HG02981 (cell line): ENCODE data around the gene BSDC1.
A peak's percentile ranks its signal among the peaks of the same experiment; 100 is the strongest.

ENCODE experiments used
- ATAC-seq: cut with Tn5 transposase; IDR thresholded peaks from one replicate; pipeline ENCODE4 v1.9.1; 2021; ENCODE audit warnings: mild to moderate bottlenecking, moderate library complexity; ENCODE audit not compliant: unreplicated experiment

BSDC1 gene

DNA sequence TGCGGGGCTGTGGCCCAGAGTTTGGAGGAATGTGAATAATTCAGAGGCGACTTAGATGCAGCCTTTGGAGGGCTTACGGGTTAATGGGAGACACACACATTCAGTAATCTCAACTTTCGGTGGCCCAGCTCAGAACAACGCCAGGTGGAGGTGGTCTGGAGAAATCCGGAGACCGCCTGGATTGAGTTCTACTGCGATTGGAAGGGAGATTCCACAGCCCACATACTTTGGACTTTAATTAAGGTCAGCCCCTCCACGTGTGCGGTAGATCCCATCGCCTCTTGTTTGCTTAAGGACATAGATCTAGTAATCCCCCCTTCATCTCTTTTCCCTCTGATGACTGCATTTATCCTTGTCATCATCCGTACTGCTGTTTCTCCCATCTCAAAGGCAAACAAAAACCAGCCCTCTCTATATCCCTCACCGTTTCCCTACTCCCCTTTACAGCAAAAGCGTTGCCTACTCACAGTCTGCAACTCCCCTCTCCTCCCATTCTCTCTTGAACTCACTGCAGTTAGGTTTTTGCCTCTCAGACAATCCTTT lies 720 bp upstream of the BSDC1 start:
- ATAC-seq: no peak

DNA sequence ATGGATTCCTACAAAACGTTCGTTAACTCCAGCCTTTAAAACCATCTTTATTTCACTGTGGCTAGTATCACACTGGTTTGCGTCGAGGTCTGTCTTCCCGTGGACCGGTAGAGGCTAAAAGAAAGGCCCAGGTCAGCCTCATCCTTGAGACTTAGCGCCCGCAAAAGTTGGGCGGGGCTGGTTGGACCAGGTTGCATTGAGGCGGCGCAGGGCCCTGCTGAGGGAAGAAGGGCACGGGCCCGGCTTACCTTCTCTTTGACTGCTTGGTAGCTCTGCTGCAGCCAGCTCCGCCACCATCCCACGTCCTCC lies 455 bp downstream of the BSDC1 start:
- ATAC-seq: peak; percentile 5

DNA sequence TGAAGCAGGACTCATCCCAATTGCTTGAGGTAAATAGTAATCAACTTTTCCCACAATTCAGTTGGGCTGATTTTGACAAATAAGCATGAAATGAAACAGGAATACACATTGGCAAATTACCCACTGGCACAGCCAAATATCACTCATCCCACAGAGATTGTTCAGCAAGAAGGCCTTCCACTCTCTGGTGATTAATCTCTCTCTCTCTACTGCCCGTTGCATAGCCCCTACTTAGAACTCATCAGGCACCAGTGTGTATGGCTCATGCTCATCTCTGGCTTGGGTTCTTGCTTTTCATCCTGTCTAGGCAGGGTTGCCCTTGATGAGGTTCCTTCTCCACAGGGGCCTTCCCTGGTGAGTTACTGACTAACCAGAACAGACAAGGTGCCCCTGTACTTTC lies 1.1 kb downstream of the BSDC1 start:
- ATAC-seq: no peak

DNA sequence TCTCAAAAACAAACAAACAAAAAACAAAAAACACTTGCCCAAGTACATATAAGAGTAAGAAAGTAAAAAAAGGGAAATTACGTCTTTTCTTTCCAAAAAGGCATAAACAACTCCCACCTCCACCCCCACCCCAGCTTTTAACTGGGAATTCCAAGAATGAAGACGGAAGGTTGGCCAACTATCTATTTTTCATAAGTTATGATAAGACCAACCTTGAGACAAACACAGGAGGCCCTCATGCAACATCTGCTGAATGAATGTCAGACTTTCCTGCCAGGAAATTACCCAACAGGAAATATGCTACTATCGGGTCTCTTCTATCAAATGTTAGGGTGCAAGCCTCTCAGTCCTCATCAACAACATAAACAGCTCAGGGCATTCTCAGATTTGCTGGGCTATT lies 1.9 kb downstream of the BSDC1 start:
- ATAC-seq: no peak

DNA sequence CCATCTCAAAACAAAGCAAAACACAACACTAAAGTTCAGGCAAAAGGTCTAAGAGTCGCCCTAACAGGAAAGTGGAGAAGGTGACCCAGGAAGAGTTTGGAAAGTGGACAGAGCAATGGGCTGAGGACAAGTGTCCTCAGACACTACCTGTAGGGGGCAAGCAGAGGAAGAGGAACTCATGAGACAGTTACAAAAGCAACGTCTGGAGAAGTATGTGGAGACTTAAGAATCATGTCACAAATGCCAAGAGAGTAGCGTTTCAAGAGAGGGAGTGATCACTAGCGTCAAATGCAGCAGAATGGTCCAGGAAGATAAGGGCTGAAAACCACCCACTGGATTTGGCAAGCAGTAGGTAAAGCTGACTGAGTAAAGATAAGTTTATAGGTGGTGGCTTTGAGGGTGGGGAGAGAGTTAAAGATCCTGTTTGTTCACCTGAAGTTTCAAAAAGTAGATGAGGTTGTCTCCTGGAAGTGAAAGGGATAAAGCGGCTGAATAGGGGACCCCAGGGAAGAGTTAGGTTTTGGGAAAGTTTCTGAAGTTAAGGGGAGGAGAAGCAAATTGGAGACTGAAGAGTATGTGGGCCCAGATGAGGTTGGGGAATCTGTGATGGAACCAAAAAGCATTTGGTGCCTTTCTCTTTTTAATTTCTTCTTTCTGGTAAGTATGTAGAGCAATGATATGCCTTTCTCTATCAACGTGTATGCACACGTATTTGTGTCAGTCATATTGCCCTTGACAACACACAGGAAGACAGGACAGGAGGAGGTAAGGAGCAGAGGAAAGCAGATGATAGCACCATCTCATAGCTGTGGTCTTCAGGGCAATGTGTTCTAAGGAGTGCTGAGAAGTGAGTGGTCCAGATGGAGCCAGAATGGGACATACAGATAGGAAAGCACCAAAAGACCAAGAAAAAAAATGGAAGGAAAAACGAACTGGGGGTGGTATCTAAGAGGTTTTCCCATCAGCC lies 3.1 kb downstream of the BSDC1 start:
- no peak for ATAC-seq

DNA sequence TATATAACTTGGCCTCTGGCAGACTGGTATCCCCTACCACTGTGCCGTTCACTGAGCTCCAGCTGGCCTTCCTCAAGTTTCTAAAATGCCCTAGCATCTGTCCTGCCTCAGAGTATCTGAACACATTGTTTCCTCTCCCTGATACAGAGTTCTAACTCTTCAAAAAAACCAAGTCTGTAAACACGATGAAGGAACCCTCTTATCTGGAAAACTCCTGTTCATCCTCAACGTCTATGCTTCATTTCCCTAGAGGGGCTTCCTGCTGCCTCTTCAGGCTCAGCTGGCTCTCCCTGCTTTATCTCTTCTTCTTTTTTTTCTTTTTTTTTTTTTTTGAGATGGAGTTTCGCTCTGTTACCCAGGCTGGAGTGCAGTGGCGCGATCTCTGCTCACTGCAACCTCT lies 5.6 kb downstream of the BSDC1 start:
- ATAC-seq: no peak

DNA sequence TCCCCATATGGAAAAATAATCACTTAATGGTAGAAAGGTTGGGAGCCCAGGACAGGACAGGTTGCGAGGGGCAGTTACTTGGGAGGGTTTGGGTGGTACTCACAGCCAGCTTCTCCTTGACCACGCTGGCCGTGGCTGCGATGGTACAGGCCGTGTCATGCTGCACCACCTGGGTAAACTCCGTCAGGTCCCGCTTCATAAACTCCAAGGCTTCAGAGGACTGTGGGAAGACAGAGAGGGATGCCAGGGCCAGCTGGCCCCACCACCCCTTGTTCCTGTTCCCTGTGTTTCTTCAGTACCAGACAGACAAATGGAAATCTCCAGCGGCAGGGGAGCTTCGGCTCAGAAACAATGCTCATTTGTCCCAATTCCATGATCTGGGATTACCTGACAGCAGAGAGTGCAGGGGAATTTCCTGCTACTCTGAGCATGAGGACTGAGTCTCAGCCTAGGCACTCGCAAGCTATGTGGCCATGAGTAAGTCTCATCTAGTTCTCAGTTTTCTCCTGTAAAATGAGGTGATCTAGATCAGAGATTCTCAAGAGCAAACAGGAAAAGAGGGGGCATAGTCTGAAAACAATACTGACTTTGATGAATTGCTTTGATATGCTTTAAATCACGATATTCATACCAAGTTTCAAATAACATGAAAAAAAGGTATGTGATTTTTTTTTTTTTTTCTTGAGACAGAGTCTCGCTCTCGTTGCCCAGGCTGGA lies 7.4 kb downstream of the BSDC1 start:
- no peak for ATAC-seq

DNA sequence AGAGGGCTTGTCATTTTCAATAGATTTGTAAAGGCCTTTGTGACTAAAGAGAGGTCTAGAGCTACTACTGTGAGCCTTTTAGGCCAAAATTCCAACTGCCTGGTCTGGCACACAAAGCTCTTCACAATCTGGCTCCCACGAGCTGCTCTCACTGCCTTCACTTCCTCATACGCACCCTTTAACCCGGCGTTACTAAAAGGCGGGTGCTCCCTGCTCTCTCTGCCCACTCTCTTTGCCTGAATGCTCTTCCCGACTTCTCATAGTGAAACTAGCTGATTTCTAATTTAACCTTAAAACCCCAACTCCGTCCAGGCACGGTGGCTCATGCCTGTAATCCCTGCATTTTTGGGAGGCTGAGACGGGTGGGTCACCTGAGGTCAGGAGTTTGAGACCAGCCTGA lies 14.2 kb downstream of the BSDC1 start:
- no peak for ATAC-seq

DNA sequence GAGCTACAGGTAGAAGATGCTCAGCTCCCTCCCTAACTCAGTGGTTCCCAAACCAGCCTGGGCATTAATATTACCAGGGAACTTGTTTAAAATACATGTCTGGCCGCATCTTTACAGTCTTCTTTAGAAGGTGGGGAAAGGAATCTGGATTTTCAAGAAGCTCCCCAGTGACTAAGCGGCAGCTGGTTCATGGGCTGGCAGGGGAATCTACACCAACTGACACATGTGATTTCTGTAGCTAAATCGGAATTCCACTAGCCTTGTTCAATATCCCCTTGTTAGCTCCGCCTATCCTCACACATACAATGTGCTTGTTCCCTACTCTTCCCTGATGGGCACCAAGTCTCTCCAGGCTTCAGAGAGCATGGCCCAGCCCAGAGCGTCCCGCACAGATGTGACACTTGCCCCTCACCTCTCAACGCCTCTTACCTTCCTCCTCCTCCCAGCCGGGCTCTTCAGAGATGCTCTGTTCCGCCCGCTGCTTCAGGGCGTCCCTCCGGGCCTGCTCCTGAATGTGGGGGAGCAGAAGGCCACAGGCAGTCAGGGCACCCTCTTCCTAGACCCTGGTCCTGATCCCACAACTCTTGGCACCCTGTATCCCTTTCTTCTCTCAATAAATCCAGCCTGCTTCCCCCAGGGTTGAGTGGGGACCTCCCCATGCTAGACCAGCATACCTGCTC lies 16.6 kb downstream of the BSDC1 start:
- no peak for ATAC-seq

DNA sequence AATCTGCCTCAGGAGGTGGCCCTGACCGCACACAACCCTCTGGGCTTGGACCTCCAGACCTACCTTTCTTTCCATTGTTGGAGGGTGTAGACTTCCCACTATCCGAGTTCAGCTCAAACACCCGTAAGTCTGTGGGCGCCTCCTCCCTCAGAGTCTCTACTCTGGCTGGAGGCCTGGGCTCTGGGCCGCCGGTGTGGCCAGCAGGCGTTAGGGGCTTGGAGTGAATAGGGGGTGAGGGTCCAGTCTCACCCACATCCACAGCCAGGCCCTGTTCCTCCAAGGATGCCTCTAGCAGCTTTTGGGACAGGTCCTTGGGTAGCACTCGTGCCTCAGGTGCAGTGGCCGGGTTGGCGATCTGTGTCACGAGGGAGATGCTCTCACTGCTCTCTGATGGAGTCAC lies 18.0 kb downstream of the BSDC1 start:
- ATAC-seq: no peak

DNA sequence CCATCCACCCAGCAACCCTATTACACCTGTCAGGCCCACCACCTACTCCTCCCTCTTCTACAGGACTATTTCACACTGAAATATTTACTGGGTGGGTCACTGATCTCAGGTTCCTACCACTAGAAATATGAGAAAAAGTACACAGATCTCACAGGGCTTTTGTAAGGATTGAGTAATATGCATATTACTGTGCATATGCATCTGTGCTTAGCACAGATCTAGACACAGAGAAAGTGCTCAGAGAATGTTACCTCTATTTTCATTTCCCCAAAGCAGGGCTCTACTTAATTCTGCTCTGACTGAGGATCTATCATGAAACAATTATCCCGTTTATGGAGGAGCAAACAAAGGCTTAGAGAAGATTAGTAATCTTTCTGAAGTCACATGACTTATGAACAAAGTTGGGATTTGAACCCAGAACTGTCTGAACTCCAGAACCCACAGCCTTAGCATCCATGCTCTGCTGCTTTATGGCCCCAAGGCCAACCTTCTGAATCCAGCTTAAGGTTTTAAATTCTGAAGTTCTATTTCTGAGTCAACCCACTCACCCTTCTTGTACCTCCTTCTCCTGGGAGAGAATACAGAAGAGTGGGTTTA lies 20.1 kb downstream of the BSDC1 start:
- ATAC-seq: no peak

DNA sequence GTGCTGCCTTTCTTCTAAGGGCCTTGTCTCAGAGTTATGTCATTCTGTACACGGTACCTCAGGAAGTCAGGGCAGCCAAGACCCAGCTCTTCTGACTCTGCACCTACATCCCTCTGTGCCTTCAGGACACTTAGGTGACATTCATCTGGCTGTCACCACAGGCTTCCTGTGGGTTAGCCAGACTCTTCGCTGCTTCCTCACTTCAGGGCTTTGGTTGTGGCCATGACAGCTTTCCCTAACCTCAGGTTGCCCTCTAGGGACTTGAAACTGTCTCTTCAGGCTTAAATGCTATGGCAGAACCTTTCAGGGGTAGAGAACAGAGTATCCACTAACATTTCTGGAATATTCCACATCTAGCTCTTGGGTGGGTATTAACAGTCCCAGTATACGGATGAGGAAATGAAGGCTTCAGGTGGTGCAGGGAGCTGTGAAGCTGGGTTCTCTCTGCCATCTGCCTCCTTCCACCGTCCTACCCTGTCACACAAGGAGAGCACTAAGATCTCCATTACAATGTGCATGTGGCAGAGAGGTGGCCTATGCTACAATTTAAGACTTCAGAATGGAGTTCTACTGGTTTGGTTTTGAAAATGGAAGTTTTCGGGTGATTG lies 22.0 kb downstream of the BSDC1 start:
- ATAC-seq: no peak

DNA sequence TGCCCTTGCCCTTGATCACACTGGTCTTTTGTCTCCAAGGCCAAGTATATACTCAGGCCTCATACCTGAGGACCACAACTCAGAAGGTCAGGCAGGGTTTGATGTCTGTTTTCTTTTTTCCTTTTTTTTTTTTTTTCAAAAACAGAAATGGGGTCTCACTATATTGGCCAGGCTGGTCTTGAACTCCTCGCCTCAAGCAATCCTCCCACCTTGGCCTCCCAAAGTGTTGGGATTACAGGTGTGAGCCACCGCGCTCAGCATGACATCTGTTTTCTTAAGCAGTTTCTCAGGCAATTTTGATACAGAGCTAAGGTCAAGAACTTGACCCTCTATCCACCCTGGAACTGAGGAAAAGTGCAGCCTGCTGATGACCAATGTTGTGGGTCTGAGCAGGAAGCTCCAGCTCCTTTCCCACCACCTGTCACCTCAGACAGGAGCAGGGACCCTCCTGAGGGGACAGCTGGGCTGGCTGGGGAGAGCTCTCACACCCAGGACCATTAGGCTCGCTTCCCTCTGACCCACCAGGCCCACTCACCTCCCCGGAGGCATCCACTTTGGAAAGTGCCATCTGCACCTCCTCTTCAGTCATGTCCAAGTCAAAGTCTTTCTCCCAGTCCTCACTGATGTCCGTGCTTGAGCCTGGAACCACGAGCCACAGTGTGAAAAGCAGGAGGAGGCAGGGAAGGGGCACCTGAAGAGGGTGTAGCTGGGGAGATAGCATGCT lies 26.2 kb downstream of the BSDC1 start:
- no peak for ATAC-seq

DNA sequence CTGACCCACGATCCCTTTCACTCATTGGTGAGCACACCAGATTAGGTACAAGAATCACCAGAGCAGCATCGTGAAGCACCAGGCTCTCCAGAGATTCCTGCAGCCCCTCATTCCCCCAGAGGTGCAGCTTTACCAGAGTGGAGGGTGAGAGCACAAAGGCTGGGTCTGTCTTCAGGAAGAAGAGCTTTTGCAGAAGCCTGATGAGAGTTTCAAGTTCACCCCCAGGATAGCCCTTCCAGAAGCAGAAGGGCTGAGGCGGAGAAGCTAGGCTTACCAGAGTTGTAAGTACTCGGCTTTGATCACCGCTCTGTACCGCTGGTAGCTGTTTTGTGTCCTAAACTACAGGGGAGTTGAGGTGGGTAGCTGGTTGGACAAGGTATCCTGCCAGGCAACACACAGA lies 28.8 kb downstream of the BSDC1 start:
- ATAC-seq: no peak

DNA sequence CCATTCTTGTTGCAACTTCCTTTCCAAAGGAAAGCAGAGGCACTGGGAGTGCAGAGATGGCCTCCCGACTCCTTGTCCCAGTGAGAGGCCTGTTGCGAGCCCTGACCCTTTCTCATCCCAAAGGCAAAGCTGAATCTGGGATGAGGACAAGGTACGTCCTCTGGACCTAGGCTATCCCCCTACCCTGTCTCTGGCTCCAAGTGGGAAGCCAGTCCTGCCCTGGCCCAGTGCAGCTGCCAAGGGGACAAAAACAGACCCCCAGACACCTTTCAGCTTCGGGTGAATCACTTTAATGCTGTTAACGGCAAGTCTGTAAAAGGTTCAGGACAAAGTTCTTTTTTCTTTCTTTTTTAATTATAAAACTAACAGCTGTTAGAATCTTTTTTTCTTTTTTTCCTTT lies 29.4 kb downstream of the BSDC1 start:
- no peak for ATAC-seq

DNA sequence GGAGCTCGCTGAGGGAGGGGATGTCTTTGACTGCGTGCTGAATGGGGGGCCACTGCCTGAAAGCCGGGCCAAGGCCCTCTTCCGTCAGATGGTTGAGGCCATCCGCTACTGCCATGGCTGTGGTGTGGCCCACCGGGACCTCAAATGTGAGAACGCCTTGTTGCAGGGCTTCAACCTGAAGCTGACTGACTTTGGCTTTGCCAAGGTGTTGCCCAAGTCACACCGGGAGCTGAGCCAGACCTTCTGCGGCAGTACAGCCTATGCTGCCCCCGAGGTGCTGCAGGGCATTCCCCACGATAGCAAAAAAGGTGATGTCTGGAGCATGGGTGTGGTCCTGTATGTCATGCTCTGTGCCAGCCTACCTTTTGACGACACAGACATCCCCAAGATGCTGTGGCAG lies 30.5 kb downstream of the BSDC1 start:
- no peak for ATAC-seq

DNA sequence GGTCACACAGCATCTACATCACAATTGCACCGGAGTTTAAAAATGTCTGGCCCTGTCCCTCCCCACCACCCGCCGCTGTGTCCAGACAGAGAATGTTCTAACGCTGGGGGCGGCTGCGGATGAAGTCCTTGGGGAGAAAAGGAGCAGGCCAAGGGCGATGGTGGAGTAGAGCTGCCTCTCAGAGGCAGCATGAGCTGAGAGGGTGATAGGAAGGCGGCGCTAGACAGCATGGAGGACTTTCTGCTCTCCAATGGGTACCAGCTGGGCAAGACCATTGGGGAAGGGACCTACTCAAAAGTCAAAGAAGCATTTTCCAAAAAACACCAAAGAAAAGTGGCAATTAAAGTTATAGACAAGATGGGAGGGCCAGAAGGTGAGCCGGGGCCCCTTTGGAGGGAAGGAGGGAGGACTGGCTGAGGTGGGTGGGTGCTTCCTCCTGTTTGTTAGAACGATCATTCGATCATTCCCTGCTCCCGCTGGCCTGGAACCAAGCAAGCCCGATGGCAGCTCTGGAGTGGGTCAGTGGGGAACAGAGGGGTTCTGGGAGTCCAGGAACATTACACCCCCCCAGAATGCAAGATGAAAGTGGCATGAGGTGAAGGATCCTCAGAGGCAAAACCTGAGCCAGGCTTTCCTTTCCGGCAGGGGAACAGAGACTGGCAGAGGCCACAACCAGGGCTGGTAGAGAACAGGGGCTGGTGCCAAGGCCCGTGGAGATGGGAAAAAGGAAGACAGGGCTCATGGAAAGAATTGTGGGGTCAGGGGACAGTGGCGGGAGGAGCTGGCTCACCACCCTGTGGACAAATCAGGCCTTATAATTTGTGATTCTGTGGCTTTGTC lies 31.5 kb downstream of the BSDC1 start, which contains the start of the genes FAM229A and TSSK3:
FAM229A (minus strand) TSS at position 12 of the 840 bp plus-strand sequence. CDS start 394 bp downstream, outside the sequence.
TSSK3 (plus strand) TSS at position 66 of the 840 bp plus-strand sequence; CDS start at position 229, 163 bp downstream.
- no peak for ATAC-seq

DNA sequence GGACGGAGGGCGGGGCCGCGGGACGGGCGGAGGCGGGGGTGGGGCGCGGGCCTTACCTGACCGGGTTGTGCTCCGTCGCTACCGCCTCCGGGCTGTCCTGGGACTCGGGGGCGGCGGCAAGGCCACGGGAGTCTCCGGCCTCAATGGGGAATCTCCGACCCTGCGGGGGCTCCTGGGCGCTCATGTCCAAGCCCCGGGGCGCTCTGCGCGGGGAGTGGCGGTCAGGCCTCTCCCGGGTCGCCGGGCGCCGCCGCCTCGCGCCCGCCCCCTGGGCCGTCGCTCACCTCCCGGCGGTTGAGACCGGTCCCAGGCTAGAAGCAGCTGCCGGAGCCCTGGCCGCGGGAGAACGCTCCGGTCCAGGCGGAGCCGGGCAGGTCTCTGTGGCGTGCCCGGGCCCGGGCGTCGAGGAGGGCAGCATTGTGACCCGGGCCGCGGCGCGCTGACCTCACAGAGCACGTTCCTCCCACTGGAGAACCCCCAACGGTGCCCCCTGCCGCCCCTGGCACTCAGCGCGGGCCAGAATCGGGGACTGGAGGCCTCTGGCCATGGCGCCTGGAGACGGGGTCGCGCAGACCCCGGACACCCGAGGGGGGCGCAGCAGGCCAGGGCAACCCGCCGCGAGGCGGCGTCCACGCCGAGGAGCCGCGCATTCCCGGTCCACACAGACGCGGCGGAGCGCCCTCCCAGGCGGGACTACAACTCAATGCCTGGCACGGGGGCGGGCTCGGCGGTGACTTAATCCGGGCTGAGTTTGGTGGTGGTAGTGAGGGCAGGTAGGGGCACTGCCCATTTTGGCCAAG lies 32.4 kb downstream of the BSDC1 start:
- no peak for ATAC-seq
